ENCODE data around the gene ODAD4. TPM values are rescaled to one million over a fixed set of nuclear protein-coding genes. Genes with fewer than 3 reads are reported as not detected.

ODAD4 gene
- total and polyA plus RNA-seq, 4 donors: 0.07 to 1.0 (median 0.23) TPM

- H3K4me1 ChIP-seq (ENCODE audit: control insufficient read depth in 4 of 4, insufficient read depth in 4 of 4, low read length in 3 of 4): peaks cover 4 to 15% (median 10%) of the 10 kb centered on the region in 4 donors
- H3K27me3 ChIP-seq (ENCODE audit: control insufficient read depth in 4 of 4, insufficient read depth in 4 of 4, low read length in 3 of 4): no peaks in the 10 kb centered on the region
- H3K27ac ChIP-seq (ENCODE audit: low read depth in 1 of 2, low read length in 2 of 2): no peak overlapping the region
- no peak overlapping the region for H3K9ac ChIP-seq (ENCODE audit: low read depth in 1 of 2, low read length in 2 of 2)
- no peaks in the 10 kb centered on the region for H3K9me3 ChIP-seq (ENCODE audit: control insufficient read depth in 4 of 4, low read length in 3 of 4)
- TF ChIP-seq JUND (IDR thresholded peaks at IDR 0.05): no peak
- TF ChIP-seq CTCF (IDR thresholded peaks at IDR 0.05; ENCODE audit: low read depth, low read length, missing input control): no peak
- no peak for TF ChIP-seq RAD21 (IDR thresholded peaks at IDR 0.05)
- TF ChIP-seq SP1 (IDR thresholded peaks at IDR 0.05): no peak
- no peak for TF ChIP-seq EGR1 (IDR thresholded peaks at IDR 0.05; ENCODE audit: low read depth in 2 of 2)
- TF ChIP-seq GABPA (IDR thresholded peaks at IDR 0.05 in 1 of 2, conservative IDR thresholded peaks at IDR 0.05 in 1 of 2): no peak
- TF ChIP-seq FOXA1 (IDR thresholded peaks at IDR 0.05): no peak
- TF ChIP-seq TAF1 (conservative IDR thresholded peaks at IDR 0.05): no peak
- TF ChIP-seq MAX (IDR thresholded peaks at IDR 0.05): no peak
- TF ChIP-seq HNF4A (conservative IDR thresholded peaks at IDR 0.05): no peak
- no peak for TF ChIP-seq ATF3 (IDR thresholded peaks at IDR 0.05)
- no peak for TF ChIP-seq REST (IDR thresholded peaks at IDR 0.05)
- TF ChIP-seq NR2F2 (IDR thresholded peaks at IDR 0.05): no peak
- TF ChIP-seq YY1 (IDR thresholded peaks at IDR 0.05): no peak
- no peak for TF ChIP-seq FOXA2 (IDR thresholded peaks at IDR 0.05)
- TF ChIP-seq HNF4G (IDR thresholded peaks at IDR 0.05): no peak
- TF ChIP-seq ZBTB33 (IDR thresholded peaks at IDR 0.05): no peak
- no peak for TF ChIP-seq RXRA (IDR thresholded peaks at IDR 0.05)
- peaks cover 11 to 67% (median 39%) of the 10 kb centered on the region in 4 donors for H3K36me3 ChIP-seq (ENCODE audit: control insufficient read depth in 4 of 4, insufficient read depth in 3 of 4, low read depth in 1 of 4, low read length in 3 of 4)
- H3K4me3 ChIP-seq (ENCODE audit: low read depth in 1 of 3, low read length in 3 of 3): no peak overlapping the region
- 97% methylated on average over 13 of the region's 13 CpGs for WGBS
- no peak for DNase-seq (ENCODE audit: low spot score)
These were observed 21.3 kb upstream of the ODAD4 start for GRCh38 chr17:41909088-41909487.

Data from liver (tissue), 9 donors.